UCSD-AML1 (cell line): ENCODE measurements around the gene BRINP2.

Experiments
- DNase-seq: peaks from one replicate; lab custom pipeline; 2025; ENCODE audit not compliant: unreplicated experiment; lab: John Stamatoyannopoulos, UW

Gene BRINP2, protein sequence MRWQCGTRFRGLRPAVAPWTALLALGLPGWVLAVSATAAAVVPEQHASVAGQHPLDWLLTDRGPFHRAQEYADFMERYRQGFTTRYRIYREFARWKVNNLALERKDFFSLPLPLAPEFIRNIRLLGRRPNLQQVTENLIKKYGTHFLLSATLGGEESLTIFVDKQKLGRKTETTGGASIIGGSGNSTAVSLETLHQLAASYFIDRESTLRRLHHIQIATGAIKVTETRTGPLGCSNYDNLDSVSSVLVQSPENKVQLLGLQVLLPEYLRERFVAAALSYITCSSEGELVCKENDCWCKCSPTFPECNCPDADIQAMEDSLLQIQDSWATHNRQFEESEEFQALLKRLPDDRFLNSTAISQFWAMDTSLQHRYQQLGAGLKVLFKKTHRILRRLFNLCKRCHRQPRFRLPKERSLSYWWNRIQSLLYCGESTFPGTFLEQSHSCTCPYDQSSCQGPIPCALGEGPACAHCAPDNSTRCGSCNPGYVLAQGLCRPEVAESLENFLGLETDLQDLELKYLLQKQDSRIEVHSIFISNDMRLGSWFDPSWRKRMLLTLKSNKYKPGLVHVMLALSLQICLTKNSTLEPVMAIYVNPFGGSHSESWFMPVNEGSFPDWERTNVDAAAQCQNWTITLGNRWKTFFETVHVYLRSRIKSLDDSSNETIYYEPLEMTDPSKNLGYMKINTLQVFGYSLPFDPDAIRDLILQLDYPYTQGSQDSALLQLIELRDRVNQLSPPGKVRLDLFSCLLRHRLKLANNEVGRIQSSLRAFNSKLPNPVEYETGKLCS

DNA sequence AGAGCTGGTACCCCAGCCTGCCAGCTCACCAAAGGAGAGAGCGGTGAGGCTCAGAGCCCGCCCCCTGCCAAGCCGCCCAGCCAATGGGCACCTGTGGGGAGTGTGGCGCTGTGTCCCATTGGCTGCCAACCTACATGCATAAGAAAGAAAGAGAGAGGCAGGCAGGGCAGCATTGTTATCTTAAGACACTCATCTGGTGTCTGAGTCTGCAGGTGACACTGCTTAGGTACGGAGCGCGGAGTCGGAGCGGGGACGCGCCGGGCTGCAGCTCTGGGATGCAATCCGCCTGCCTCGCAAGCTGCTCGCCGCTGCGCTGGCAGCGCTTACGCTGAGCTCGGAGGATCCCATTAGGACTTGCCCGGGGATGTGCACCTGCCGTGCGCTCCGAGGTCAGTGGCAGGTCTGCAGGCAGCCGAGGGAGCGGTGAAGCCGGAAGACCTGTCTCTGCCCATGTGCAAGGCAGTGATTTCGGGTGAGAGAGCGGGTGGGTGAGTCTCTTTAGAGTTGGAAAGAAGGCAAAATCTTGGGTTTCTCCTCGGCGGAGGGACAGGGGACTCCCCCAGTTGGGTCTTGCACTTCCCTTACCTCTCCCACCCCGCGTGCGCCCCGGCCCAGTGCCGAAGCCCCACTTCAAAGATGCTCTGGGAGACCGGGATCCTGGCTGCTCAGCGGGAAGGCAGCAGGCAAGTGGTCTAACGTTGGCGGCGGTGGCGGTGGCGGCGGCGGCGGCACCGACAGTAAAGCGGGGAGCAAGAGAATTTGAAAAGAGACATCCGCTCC lies at the start of gene BRINP2:
BRINP2 (plus strand) TSS at position 203 of the 780 bp plus-strand sequence. CDS start 58,919 bp downstream, outside the sequence.
- DNase-seq = no peak

DNA sequence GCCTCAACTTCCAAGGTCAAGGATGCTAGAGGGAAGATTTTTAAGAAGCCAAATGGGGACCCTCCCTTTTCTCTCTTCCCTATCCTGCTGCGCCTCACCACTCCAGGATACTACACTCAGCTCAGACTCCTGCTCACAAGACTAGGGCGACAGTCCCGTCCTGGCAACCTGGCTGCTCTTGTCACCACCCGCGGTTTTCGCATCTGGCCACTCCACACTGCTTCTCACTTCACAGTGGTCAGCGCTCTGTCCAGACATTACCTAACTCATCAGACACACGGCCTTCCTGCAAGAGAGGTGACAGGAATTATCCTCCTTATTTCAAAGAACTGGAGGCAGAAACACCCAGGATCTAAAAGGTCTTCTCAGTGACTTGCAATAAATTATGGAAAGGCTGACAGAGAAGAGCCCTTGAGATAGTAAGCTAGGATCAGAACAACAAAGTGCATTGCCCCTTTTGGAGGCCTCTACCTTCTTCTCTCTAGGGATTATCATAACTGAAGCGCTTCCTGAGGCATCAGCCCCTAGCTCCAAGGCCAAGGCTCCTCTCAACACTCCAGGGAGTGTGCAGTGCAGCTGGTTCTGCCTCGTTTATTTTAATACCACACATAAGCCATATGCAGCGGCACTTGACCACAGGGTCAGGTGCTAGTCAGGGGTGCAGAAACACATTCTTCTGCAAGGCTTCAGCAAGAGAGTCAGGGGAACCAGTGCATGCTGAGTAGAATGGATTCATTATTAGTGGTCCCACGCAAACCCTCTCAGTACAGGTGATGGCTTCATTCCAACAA lies 48.1 kb upstream of the BRINP2 start:
- no peak for DNase-seq

DNA sequence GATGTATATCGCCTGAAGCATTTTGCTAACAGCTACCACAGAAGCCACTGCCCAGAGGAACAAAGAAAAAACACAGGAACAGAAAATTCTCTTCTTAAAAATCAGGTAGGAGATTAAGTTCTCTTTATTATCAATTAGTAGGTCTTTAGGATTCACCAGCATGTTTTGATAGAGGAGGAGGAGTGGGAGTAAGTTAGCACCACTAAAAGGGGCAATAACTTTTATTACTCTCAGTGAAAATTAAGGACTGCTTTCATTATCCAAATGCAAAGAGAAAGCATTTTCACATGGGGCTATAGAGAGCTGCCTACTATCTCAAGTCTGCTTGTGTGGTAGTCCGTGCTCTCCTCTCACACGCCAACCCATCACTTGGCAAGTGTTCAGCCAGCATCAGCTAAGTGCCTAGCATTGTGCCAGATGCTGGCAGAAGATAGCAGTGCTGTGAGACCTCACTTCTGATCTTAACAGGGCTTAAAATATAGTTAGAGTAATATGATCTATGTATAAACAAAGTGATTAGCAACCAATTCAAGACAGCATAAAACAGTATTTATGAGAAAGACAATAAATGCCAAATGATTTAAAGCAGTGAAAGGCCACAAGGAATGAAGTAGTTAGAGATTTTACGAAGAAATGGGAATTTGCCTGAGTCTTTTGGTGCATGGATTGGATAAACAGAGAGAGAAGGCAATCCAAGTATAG lies 46.0 kb upstream of the BRINP2 start:
- DNase-seq = no peak

DNA sequence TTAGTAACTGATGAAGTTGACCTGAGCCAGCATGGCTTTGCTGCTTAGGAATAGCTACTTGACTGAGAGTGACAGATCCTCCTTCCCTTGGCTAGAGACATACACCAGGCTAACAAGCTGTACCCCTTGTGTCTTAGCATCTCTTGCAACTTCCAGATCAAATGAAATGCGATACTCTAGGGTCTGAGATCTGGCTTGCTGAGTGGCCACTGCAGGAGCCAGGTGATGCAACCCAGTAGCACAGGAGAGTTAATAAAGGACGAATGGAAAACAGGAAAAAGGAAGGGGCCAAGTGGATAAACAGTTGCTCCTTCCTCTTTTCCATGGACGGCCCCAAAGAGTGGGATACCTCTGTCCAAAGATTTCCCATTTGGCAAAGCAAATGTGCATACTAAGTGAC lies 44.5 kb upstream of the BRINP2 start:
- DNase-seq = no peak

DNA sequence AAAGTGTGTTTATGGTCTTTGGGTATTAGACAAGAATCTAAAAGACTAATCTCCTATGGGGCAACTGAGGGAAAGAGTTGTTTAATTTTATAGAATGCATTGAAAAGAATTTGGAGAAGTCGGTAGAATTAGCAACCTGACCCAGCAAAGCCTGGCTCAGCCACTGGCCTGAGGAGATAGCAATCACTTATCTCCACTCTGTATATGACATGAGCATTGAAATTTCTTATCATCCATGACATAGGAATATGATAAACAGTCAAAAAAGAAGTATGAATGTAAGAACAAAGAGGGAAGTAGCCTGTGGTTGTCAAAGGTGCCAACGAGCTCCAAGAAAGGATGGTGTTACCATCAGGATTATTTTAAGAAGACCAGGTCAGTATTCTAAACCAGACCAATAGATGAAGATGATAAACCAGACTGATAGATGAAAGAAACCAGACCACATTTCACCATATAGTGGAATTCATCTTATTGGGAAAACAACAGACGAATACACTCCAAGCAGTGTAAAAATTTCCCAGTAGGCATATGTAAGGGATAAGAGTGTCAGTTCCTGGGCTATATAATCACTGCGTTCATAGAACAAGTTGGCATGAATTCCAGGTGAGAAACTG lies 42.0 kb upstream of the BRINP2 start:
- no peak for DNase-seq

DNA sequence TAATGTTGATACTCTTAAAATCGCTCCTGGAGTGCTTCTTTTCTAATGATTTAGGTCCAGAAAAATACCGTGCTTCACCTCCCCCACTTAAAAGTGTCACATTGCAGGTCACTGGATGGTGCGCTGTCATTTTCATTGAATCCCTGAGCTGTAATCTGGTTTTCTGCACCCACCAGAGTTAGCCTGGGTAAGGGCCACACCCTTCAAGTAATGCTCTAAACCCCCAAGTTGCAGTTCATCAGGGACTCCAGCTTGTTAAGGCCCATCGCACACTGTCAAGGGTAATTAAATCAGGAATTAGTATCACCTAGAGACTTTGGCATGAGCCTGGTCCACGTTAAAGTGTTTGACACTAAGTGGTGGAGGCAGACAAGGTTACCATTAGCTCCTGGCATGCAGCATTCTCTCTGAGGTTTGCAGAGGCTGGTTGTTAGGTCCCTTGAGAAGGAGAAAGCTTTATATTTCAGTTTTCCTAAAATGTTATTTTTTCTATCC lies 40.3 kb upstream of the BRINP2 start:
- no peak for DNase-seq

DNA sequence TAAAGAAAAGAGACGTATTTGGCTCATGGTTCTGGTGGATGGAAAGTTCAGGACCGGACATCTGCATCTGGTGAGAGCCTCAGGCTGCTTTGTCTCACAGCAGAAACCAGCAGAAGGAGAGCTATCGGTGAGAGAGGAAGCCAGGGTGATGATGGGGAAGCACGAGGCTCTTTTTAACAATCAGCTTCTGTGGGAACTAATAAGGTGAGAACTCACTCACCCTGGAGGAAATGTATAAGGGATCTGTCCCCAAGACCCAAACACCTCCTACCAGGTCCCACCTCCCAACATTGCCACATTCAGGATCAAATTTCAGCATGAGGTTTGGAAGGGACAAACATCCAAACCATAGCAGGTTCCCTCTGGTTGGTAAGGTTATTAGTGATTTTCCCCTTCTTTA lies 39.0 kb upstream of the BRINP2 start:
- no peak for DNase-seq

DNA sequence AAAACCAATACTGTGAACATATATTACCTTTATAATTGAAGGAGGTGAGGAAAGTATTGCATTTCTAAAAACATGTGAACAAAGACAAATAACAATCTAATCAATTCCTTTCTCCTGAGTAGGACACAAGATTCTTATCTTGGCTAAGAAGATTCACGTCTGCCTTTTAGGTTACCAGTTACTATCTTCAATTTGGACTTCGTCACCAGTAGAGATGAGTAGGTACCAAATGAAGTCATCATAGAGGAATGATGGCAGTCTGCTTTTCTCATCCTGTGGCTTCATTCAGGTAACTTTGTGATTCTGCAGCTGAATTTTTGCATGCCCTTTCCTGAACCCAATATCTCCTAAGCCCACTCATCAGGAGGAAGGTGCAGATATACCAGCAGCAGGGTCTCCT lies 38.6 kb upstream of the BRINP2 start:
- no peak for DNase-seq

DNA sequence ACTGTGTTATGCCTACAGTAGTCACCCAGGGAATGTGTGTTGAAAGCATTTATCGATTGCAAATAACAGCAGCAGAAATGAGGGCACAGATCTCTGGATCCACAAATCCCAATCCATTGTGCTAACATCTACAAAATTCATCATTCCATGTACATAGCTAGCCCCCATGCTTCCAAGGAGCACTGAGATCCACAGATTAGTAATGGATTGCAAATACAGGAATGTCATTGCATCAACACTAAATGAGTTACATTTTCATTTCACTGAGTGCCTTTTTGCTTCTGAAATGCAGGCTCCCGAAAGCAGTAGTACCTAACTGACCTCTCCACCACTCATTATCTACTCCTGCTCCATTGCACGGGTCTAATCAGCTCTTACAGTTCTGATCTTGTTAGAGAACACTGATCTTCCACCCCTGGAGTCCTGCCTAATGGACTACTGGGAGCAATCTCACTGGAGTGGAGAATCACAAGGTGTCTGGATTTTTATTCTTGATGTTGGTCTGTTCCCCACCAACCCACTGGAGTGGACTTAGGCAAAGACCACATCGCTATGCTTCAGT lies 36.7 kb upstream of the BRINP2 start:
- DNase-seq = no peak

DNA sequence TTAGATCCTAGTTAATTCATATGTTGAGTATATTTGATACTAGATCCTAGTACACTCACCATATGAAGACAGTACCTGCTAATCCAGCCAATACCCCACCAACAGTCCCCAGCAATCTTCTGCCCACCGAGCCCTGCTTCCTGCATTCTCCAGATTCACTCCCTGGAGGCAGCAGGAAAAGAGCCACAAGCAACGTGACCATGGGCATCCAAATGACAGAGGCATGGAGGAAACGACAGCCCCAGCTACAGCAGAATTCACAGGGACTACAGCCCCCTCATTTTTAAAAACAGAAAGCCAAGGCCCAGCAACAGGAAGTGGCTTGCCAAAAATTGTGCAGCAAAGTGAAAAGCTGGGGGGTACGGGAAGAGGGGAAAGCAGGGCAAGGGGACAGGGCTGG lies 35.5 kb upstream of the BRINP2 start:
- DNase-seq = no peak

DNA sequence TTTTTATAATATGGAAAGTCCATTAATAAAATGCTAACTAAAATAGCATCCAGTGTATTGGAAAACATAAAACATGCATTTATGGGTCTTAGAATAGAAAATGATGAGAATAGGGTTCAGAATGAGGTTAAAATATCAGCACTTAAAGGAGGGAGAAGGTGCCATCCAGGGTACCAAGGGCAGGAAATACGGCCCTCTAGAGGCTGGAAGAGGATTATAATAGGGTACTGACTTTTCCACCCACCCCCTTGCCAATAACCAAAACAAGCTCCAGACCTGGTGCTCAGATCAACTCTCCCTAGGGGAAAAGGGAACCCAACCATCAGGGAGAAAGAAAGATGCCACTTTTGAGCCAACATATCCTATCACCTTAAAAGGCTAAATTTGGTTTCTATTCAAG lies 32.9 kb upstream of the BRINP2 start:
- DNase-seq = no peak

DNA sequence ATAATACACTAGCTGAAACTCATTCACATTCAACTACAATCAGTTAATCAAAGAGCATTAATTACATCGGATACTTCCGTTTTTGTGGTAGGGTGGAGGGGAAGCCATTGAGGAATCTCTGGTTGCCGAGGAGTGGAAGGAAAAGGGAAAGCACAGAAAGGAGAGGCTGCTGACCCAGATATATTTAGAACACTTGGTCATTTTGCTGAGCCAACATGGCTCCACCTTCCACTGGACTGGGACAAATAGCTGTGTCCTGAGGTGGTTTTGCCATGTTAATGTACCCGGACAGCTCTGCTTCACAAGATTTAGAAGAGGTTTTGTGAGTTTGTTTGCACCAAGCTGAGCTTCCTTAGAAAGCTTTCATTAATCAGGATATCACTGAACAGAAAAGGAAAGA lies 32.4 kb upstream of the BRINP2 start:
- DNase-seq = no peak

DNA sequence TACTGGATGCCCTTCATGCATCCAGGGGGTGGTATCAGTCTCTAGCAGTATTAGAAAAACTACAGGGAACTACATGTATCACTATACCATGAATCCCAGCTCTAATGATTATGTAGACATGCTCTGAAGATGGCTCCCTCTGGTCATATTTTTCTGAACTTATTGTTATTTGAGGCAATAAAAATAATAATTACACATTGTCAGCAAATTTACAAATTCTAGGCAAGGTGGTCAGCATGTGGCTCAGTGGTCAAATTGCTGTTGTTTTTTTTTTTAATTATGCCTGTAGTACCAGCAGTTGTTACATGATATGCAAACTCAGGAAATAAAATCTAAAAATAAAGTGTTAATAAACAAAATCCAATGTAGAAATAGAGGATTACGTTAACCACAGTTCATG lies 28.7 kb upstream of the BRINP2 start:
- DNase-seq = no peak

DNA sequence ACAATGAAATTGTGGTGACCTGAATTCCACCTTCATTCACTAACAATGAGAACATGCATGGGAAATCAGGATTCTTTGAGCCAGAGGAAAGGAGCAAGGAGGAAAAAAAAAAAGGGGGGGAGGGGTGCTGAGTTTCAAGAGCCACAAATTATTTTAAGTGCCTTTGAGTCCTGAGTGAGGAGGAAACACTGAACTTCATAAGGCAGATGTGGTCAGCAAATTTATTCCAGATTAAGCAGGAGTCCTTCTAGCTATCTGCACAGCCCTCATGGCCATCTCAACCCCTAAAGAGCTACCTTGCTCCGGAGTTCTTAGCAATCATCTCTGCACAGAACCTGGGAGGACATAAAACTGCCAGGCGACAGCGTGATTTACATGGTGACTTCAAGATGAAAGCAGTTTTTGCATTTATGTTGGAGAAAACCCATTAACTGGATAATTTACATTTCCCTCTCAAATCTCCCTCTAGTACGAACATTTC lies 27.9 kb upstream of the BRINP2 start:
- DNase-seq = no peak

DNA sequence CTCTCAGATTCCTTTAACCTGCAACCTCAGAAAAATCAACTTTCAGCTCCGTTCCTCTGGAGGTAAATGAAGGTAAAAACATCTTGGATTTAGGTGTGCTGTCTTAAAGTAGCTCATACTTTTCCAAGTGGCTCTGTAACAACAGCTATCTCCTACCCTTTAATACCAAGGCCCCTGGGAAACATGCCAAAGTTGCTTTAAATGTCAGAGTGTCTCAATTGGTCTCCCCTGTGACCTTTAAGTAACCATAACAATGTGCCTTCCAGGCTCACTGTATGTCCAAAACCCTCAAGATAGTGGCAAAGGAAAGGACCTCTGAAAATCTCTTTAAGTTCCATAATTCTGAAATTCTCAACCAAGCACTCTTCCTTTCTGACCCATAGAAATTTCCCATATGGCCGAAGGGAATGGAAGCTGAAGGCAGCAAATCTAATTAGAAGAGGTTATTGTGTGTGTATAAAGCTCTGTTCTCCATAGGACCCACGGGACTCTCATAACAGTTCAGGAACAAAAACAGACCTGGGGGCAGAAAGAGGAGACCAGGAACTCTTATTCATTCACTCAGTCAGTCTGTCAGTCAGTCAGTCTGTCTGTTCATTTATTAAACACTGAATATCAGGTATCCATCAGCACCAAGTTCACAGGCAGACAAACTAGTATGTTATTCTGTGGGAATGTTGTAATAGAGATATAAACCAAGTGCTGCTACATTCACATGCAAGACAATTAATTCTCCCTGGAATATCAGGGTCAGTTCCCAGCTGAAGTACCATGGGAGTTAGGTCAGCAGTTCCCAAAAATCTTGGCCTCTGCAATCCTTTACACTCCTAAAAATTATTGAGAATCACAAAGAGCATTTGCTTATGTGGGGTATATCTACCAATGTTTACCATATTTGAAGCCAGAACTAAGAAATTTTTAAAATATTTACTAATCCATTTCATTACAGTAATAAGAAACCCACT lies 25.4 kb upstream of the BRINP2 start:
- DNase-seq = no peak

DNA sequence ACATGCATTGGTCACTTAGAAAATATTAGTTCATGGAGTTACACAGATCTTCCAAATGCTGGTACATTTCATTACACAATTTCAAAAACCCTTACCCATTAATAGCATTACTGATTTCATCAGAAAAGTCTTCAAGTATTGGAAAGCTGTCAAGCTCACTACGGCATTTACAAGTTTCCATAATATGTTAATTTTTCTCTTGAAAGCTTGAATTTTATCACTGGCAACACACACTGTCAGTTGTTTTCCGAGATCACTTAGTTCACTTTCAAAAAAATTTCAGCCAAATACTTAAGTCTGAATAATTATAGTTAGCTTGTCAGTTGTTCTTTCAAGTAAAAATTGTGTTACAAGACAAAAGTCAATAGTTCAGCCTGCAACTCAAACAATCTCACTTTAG lies 24.3 kb upstream of the BRINP2 start:
- no peak for DNase-seq

DNA sequence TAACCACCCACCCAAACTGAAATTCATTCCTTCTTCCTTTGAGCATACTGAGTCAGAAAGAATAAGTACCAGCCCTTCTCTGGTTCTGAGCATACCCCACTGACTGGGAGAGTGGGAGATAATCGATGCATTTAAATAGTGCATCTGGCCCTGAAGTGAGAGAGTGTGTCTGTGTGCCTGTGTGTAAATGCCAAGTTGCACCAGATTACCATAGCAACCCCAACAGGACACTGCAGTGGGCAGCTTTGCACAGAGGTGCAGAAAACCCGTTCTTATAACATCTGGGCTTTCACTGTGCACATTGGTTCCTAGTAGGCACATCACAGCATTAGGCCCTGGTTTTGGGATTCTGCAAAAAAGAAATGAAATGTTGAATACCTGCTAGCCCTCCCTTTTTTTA lies 8.5 kb upstream of the BRINP2 start:
- DNase-seq = no peak

DNA sequence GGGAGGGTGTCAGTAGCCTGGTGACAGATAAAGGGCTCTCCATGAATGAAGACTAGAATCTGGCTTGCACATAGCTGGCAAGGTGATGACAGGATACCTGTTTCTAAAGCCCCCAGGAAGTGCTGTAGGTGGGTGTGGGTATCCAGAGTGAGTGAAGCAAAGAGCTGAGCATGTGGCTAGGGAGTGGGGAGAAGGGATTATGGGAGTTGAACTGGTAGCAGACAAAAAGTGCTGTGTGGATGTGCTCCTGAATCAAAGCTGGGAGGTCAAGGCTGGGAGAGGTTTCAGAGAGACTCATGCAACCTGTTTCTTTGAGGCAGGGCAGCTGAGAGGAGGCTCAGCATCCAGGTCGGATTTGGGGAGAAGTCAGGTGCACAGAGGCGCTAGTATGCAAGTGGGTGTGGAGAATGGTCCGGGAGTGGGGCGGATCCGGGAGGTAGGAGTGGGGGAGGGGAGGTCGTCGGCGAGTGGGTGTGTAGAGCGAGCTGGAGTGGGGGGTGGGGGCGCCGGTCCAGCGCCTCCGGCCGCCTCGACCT lies 6.8 kb upstream of the BRINP2 start:
- DNase-seq = no peak
